Measurements from ENCODE around the gene TWIST2. TPM values are rescaled to one million over a fixed set of nuclear protein-coding genes. Genes with fewer than 3 reads are reported as not detected.

The TWIST2 gene
- total RNA-seq, 3 donors from 2014 or later: 1.1 to 13.4 (median 3.1) TPM

DNA sequence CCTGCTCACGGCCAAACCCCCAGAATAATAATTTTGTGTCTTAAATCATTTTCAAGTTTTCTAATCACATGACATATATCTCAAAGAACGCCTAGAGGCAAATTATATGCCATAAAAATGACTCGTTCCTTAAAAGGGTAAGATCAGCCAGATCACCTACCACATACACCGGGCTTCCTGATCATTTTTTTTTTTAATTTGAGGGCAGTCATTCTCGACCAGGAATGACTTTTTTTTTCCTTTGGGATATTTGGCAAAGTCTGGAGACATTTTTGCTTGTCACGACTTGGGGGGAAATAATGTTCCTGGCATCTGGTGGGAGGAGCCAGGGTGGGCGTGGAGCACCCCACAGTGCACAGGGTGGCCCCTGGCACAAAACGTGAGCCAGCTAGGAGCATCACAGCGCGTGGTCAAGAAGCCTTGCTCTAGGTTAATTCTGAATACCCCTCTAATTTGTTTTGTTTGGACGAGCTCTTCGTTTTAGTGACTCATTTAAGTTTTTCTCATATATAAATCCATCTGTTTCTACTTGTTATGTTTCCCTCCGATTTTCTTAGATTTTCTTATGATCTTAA is 94.9 kb downstream of the TWIST2 start:
- Histone ChIP-seq H3K4me1 (ENCODE audit: low read depth) (no peaks in the 10 kb centered on the region), H3K9me3 (no peaks in the 10 kb centered on the region), H3K4me3 (no peak overlapping the region), H3K36me3 (ENCODE audit: low read depth) (no peaks in the 10 kb centered on the region)
- no peak for DNase-seq
- TF ChIP-seq, protein P1, sequence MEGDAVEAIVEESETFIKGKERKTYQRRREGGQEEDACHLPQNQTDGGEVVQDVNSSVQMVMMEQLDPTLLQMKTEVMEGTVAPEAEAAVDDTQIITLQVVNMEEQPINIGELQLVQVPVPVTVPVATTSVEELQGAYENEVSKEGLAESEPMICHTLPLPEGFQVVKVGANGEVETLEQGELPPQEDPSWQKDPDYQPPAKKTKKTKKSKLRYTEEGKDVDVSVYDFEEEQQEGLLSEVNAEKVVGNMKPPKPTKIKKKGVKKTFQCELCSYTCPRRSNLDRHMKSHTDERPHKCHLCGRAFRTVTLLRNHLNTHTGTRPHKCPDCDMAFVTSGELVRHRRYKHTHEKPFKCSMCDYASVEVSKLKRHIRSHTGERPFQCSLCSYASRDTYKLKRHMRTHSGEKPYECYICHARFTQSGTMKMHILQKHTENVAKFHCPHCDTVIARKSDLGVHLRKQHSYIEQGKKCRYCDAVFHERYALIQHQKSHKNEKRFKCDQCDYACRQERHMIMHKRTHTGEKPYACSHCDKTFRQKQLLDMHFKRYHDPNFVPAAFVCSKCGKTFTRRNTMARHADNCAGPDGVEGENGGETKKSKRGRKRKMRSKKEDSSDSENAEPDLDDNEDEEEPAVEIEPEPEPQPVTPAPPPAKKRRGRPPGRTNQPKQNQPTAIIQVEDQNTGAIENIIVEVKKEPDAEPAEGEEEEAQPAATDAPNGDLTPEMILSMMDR (IDR thresholded peaks at IDR 0.05): no peak
- intact Hi-C loops (cut with DNase I, micrococcal nuclease): no loop called here
- ATAC-seq: no peak

DNA sequence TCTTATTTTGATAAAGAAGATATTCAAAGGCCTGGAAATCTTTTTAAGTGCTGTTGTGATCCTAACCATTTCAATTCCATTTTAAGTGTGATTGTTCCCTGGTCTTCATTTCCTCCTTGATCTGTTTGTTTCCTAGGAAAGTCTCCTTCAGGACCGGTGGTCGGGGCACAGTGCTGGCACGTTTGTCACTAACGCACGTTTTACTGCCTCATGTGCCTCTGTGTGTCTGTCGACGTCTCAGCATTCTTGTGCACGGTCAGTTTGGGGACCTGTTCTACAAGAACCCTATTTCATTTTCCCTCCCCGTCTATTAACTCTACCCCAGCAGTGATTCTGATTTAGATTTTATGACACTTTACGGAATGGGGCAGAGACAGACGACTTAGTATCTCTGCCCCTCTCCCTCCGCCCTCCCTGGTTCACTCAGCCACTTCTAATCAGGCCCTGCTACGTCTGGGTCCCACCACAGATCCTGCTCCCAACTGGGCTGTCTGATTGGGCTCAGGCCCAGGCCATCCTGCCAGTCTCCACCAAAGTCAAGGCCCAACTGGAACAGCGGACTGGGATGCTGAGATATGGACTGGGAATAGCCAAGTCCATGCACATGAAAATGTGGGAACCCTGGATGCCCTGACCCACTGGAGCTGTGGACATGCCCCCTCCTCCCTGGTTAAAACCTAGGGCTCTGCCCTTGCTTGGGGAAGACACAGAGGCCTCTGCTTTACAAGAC is 95.6 kb downstream of the TWIST2 start:
- Histone ChIP-seq H3K4me1 (ENCODE audit: low read depth) (no peaks in the 10 kb centered on the region), H3K36me3 (ENCODE audit: low read depth) (no peaks in the 10 kb centered on the region), H3K9me3 (no peaks in the 10 kb centered on the region), H3K4me3 (no peak overlapping the region)
- DNase-seq (no peak), ATAC-seq (no peak)
- intact Hi-C loops (cut with DNase I, micrococcal nuclease): no loop called here
- TF ChIP-seq, protein P1 (IDR thresholded peaks at IDR 0.05): no peak

DNA sequence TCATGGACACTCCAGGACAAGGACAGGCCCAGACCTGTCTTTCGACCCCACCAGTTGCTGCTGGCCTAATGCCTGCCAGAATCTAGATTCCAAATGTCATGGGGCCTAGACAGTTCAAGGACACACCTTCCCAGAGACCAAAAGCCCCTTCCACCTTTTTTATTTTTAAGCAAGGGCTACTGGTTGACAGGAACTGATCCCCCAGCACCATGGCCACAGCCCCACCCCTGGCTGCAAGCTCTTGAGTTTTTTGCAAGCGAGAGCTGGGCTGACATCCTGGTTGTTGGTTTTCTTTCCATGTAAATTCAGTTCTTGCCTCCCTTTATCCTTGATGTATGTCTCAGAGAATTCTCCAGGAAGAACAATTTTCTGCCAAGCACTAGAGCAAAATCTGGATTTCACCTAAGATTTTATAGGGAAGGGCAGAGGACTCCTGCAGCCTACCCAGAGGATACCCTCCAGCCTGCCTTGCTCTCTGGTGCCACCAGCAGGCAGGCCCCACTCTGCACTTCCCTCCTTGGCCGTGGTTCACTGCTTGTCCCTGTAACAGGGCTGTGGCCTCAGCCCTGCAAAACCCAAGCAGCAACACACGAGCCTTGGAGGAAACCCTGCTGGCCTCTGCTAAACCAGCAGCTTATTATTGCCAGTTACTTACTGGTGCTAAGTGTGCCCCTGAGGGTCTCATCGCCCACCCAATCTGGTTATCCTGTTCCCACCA is 97.7 kb downstream of the TWIST2 start:
- H3K36me3 ChIP-seq (ENCODE audit: low read depth): no peaks in the 10 kb centered on the region
- no peaks in the 10 kb centered on the region for H3K9me3 ChIP-seq
- intact Hi-C loops (cut with DNase I, micrococcal nuclease): no loop called here
- H3K4me3 ChIP-seq: no peak overlapping the region
- no peaks in the 10 kb centered on the region for H3K4me1 ChIP-seq (ENCODE audit: low read depth)
- DNase-seq (peak in 2 of 3 donors; percentile 44 to 59), ATAC-seq (peak; percentile 71)
- TF ChIP-seq, protein P1 (IDR thresholded peaks at IDR 0.05): peak; percentile 24

DNA sequence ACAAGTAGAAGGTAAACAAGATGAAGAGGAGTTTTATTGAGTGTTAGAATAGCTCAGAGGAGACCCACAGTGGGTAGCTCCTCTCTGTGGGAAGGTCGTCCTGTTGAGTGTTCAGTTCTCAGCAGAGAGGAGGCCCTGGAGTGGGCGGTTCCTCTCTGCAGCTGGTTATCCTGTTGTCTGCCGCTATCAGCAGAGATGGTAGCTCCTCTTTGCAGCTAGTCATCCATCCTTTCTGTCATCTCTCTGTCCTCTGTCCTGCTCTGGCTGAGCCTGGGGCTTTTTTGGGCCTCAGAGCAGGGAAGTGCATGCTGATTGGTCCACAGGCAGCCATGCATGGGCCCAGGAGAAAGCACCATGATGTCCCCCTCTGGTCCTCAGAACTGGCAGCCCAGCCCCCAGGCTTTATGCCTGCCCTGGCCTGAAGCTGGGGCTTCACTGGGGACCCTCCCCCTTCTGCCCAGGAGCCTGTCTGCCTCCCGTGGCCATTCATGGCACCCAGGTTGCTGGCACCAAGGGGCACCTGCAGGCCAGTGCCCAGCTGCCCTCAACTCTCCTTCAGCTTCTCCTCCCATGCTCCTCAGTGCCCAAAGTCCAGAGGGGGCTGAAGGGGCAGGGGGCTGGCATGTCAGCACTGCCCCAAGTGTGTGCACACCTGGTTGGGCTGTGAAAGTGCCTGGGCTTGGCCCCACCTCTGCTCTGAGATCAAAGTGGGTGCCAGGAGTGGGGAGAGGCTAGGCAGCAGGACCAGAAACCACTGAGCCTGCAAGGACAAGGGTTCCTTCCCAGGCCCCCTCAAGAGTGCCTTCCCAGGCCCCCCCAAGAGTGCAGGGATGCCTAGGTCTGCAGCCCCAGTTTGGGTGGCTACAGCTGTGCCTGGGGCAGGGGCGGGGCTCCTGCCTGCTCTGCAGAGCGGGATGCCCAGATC is 98.7 kb downstream of the TWIST2 start:
- intact Hi-C loops (cut with DNase I, micrococcal nuclease): no loop called here
- TF ChIP-seq, protein P1 (IDR thresholded peaks at IDR 0.05): no peak
- H3K36me3 ChIP-seq (ENCODE audit: low read depth): no peaks in the 10 kb centered on the region
- H3K4me3 ChIP-seq: no peak overlapping the region
- no peak for DNase-seq
- no peaks in the 10 kb centered on the region for H3K9me3 ChIP-seq
- H3K4me1 ChIP-seq (ENCODE audit: low read depth): no peaks in the 10 kb centered on the region
- no peak for ATAC-seq

DNA sequence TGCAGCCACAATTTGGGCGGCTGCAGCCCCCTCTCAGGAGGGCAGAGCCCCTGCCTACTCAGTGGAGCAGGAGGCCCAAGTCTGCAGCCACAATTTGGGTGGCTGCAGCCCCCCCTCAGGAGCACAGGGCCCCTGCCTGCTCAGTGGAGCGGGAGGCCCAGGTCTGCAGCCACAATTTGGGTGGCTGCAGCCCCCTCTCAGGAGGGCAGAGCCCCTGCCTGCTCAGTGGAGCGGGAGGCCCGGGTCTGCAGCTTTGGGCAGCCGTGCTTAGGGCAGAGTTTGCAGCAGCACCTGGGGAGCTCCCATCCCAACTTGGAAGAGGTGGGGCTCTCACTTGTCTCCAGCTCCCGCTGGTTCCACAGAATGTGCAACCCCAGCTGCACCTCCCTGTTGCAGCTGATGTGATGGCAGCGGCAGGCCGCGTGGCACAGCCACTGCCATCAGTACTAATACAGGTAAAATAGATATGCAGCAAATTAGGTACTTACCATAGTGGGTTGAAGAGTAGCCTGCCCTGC is 99.4 kb downstream of the TWIST2 start:
- Histone ChIP-seq H3K4me3 (no peak overlapping the region), H3K9me3 (no peaks in the 10 kb centered on the region), H3K36me3 (ENCODE audit: low read depth) (no peaks in the 10 kb centered on the region), H3K4me1 (ENCODE audit: low read depth) (no peaks in the 10 kb centered on the region)
- TF ChIP-seq, protein P1 (IDR thresholded peaks at IDR 0.05): no peak
- no peak for ATAC-seq
- intact Hi-C loops (cut with DNase I, micrococcal nuclease): no loop called here
- no peak for DNase-seq

Measured in mucosa of descending colon (tissue), 3 donors.